Measurements from ENCODE around the gene EXT2. TPM values are rescaled to one million over a fixed set of nuclear protein-coding genes. Genes with fewer than 3 reads are reported as not detected.

The EXT2 gene
- total RNA-seq, 1 experiment from 2014 or later, result 42.9 TPM

DNA sequence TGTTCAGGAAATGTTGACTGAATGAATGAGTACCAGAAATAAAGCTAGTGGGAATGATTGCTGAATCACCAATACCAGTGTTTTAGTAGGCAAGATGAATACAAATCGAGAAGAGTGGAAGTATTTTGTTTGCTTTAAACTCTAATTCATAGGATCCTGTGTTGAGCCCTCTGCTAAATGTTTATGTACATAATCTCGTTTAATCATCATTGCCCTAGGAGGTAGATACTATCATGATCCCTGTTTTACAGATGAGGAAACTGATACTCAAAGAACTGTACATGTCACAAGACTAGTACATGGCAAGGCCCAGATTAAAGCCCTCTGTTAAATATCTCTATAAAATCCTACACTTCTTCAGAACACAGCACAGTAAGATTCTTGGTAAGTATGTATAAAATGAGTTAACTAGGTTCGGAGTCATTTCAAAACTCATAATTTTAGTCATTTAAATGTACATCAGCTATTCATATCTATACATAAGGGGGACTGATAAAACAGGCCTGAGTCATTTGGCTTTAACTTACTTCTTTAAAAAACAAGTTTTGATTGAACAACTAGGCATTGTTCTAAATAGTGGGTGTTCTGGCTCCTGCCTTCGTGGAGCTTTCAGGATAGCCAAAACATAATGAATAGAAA is 97.1 kb downstream of the EXT2 start:
- no peak overlapping the region for H3K9ac ChIP-seq (ENCODE audit: extremely low read depth, insufficient read length, low read length)
- H3K9me3 Mint-ChIP-seq, result peaks cover 23 to 26% of the 10 kb centered on the region in 2 experiments
- H3K56ac ChIP-seq (ENCODE audit: insufficient read length, low read depth, low read length), result no peak overlapping the region
- no peaks in the 10 kb centered on the region for H3K27me3 ChIP-seq (ENCODE audit: insufficient read depth, low read length)
- H3K4ac ChIP-seq (ENCODE audit: low read depth, low read length), result no peak overlapping the region
- no peak overlapping the region for H3K4me2 ChIP-seq (ENCODE audit: insufficient read depth, insufficient read length, low read length)
- no peak overlapping the region for H3K18ac ChIP-seq (ENCODE audit: insufficient read length, low read depth, low read length)
- no peak overlapping the region for H2BK15ac ChIP-seq (ENCODE audit: low read depth, low read length)
- no peak overlapping the region for H3T11ph ChIP-seq (ENCODE audit: low read length)
- no peak overlapping the region for H2AFZ ChIP-seq (ENCODE audit: low read length)
- TF ChIP-seq, protein P1, sequence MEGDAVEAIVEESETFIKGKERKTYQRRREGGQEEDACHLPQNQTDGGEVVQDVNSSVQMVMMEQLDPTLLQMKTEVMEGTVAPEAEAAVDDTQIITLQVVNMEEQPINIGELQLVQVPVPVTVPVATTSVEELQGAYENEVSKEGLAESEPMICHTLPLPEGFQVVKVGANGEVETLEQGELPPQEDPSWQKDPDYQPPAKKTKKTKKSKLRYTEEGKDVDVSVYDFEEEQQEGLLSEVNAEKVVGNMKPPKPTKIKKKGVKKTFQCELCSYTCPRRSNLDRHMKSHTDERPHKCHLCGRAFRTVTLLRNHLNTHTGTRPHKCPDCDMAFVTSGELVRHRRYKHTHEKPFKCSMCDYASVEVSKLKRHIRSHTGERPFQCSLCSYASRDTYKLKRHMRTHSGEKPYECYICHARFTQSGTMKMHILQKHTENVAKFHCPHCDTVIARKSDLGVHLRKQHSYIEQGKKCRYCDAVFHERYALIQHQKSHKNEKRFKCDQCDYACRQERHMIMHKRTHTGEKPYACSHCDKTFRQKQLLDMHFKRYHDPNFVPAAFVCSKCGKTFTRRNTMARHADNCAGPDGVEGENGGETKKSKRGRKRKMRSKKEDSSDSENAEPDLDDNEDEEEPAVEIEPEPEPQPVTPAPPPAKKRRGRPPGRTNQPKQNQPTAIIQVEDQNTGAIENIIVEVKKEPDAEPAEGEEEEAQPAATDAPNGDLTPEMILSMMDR (conservative IDR thresholded peaks at IDR 0.05), result no peak
- H3K27me3 Mint-ChIP-seq (ENCODE audit: low read depth), result no peaks in the 10 kb centered on the region; the same call in 1 of the 2 replicates
- H2BK12ac ChIP-seq (ENCODE audit: insufficient read length, low read depth, low read length), result no peak overlapping the region
- H2AK5ac ChIP-seq (ENCODE audit: insufficient read length, low read length), result no peak overlapping the region
- no peak overlapping the region for H3K27ac Mint-ChIP-seq
- no peaks in the 10 kb centered on the region for H3K79me1 ChIP-seq (ENCODE audit: insufficient read depth, low read depth, low read length, poor library complexity, severe bottlenecking)
- H3K23ac ChIP-seq (ENCODE audit: insufficient read length, low read depth, low read length), result no peak overlapping the region
- no peak overlapping the region for H2BK5ac ChIP-seq (ENCODE audit: insufficient read length, low read length)
- no peaks in the 10 kb centered on the region for H4K20me1 ChIP-seq (ENCODE audit: control insufficient read depth, insufficient read depth, insufficient read length)
- no peak overlapping the region for H3K27ac ChIP-seq (ENCODE audit: insufficient read length, low read depth, low read length)
- H4K91ac ChIP-seq (ENCODE audit: insufficient read length, low read depth, low read length), result no peak overlapping the region
- H3K4me1 Mint-ChIP-seq, result peaks cover 22 to 24% of the 10 kb centered on the region in 2 experiments
- H2BK20ac ChIP-seq (ENCODE audit: low read depth, low read length, poor library complexity, severe bottlenecking), result no peak overlapping the region
- no CpG with 5 or more reads among the region's 4 CpGs for WGBS (ENCODE audit: extremely low coverage, insufficient read length, low lambda C conversion rate)
- H3K4me1 ChIP-seq (ENCODE audit: insufficient read depth, low read length), result peaks cover 6% of the 10 kb centered on the region
- DNase-seq, result no peak
- H3K14ac ChIP-seq (ENCODE audit: insufficient read depth, low read length), result no peak overlapping the region
- H3K36me3 Mint-ChIP-seq (ENCODE audit: insufficient read depth in 1 of 3, low read depth in 3 of 3), result peaks cover 30 to 50% (median 30%) of the 10 kb centered on the region in 3 experiments
- H4K8ac ChIP-seq (replicated peaks; ENCODE audit: insufficient read length, low read depth, low read length), result no peak overlapping the region
- no peak overlapping the region for H3K4me3 Mint-ChIP-seq
- no peak overlapping the region for H4K5ac ChIP-seq (ENCODE audit: insufficient read length, low read depth, low read length)
- H2BK120ac ChIP-seq (ENCODE audit: low read depth, low read length, poor library complexity, severe bottlenecking), result no peak overlapping the region
- H3K9me3 ChIP-seq (ENCODE audit: control insufficient read depth, low read depth, low read length), result no peaks in the 10 kb centered on the region
- H3K23me2 ChIP-seq (ENCODE audit: insufficient read length, low read depth, low read length, poor library complexity, severe bottlenecking), result no peaks in the 10 kb centered on the region
- H3K79me2 ChIP-seq (ENCODE audit: insufficient read depth, low read length), result no peaks in the 10 kb centered on the region
